ENCODE data around the gene HPCAL1. TPM values are rescaled to one million over a fixed set of nuclear protein-coding genes. Genes with fewer than 3 reads are reported as not detected.

Gene HPCAL1
- total and polyA plus RNA-seq, 2 donors (not counting 1 experiment from before 2014, with no cell fraction given), result 60.3 to 65.1 TPM

GRCh38 chr2:10269291-10269690, 33.4 kb upstream of the HPCAL1 start:
- no peaks in the 10 kb centered on the region for H3K36me3 ChIP-seq (replicated peaks in 1 of 2; ENCODE audit: control extremely low read depth in 1 of 2, control insufficient read depth in 1 of 2, extremely low read depth in 1 of 2, insufficient read depth in 2 of 2, low read length in 1 of 2)
- ATAC-seq (ENCODE audit: low read depth) (no peak), DNase-seq (no peak)
- intact Hi-C loops (cut with micrococcal nuclease), result no loop called here
- no peak overlapping the region for H2AFZ ChIP-seq (ENCODE audit: insufficient read depth, low read depth, low read length, poor library complexity, severe bottlenecking)
- H3K27me3 ChIP-seq (replicated peaks in 1 of 4; ENCODE audit: control extremely low read depth in 1 of 4, control insufficient read depth in 3 of 4, insufficient read depth in 4 of 4, low read length in 3 of 4), result no peaks in the 10 kb centered on the region
- POLR2A ChIA-PET, result no interaction called here
- H3K4me1 Mint-ChIP-seq, result peaks cover 3% of the 10 kb centered on the region
- TF ChIP-seq CTCF (IDR thresholded peaks at IDR 0.05), result no peak
- no peak for TF ChIP-seq EZH2 (IDR thresholded peaks at IDR 0.05; ENCODE audit: borderline replicate concordance, insufficient read depth, low read depth, low read length, poor library complexity, severe bottlenecking)
- H3K4me2 ChIP-seq (replicated peaks; ENCODE audit: low read depth, low read length, poor library complexity, severe bottlenecking), result no peak overlapping the region
- no peaks in the 10 kb centered on the region for H3K9me3 ChIP-seq (ENCODE audit: control extremely low read depth in 1 of 3, control insufficient read depth in 2 of 3, insufficient read depth in 1 of 3, low read length in 2 of 3)
- no peak overlapping the region for H3K4me3 Mint-ChIP-seq
- H3K27me3 Mint-ChIP-seq, result peaks cover 4% of the 10 kb centered on the region
- CTCF ChIA-PET, result interaction anchor here (1.0 to 7.3 kb wide), 5 partner anchors 54 to 165 kb away, joined by 3 to 131 read pairs (median 3); no protein-coding TSS in a partner anchor
- no peaks in the 10 kb centered on the region for H3K79me2 ChIP-seq (ENCODE audit: control insufficient read depth, insufficient read depth, low read length)
- 78% methylated on average over 7 of the region's 8 CpGs for WGBS (ENCODE audit: insufficient coverage)
- no peak overlapping the region for H3K27ac ChIP-seq (ENCODE audit: low read length in 2 of 2)
- H3K9me3 Mint-ChIP-seq (ENCODE audit: insufficient read depth), result no peaks in the 10 kb centered on the region
- no peak overlapping the region for H3K9ac ChIP-seq (ENCODE audit: low read length)
- H4K20me1 ChIP-seq (ENCODE audit: control insufficient read depth, insufficient read depth, low read length, poor library complexity, severe bottlenecking), result no peaks in the 10 kb centered on the region
- H3K4me1 ChIP-seq (ENCODE audit: control insufficient read depth in 2 of 2, insufficient read depth in 2 of 2, low read length in 2 of 2), result peaks cover 3 to 8% of the 10 kb centered on the region in 2 donors
- H3K4me3 ChIP-seq (ENCODE audit: control extremely low read depth in 1 of 5, extremely low read depth in 1 of 5, insufficient read depth in 1 of 5, low read depth in 2 of 5, low read length in 4 of 5), result no peak overlapping the region
- no peak overlapping the region for H3K27ac Mint-ChIP-seq

- Histone ChIP-seq H3K27ac (ENCODE audit: low read length in 2 of 2) (no peak overlapping the region), H3K4me2 (replicated peaks; ENCODE audit: low read depth, low read length, poor library complexity, severe bottlenecking) (no peak overlapping the region), H3K9me3 (ENCODE audit: control extremely low read depth in 1 of 3, control insufficient read depth in 2 of 3, insufficient read depth in 1 of 3, low read length in 2 of 3) (no peaks in the 10 kb centered on the region), H3K4me3 (ENCODE audit: control extremely low read depth in 1 of 5, extremely low read depth in 1 of 5, insufficient read depth in 1 of 5, low read depth in 2 of 5, low read length in 4 of 5) (no peak overlapping the region), H4K20me1 (ENCODE audit: control insufficient read depth, insufficient read depth, low read length, poor library complexity, severe bottlenecking) (no peaks in the 10 kb centered on the region), H3K79me2 (ENCODE audit: control insufficient read depth, insufficient read depth, low read length) (no peaks in the 10 kb centered on the region), H3K27me3 (replicated peaks in 1 of 4; ENCODE audit: control extremely low read depth in 1 of 4, control insufficient read depth in 3 of 4, insufficient read depth in 4 of 4, low read length in 3 of 4) (no peaks in the 10 kb centered on the region), H3K36me3 (replicated peaks in 1 of 2; ENCODE audit: control extremely low read depth in 1 of 2, control insufficient read depth in 1 of 2, extremely low read depth in 1 of 2, insufficient read depth in 2 of 2, low read length in 1 of 2) (no peaks in the 10 kb centered on the region), H3K4me1 (ENCODE audit: control insufficient read depth in 2 of 2, insufficient read depth in 2 of 2, low read length in 2 of 2) (peaks cover 3 to 8% of the 10 kb centered on the region in 2 donors), H2AFZ (ENCODE audit: insufficient read depth, low read depth, low read length, poor library complexity, severe bottlenecking) (no peak overlapping the region), H3K9ac (ENCODE audit: low read length) (no peak overlapping the region)
- WGBS (ENCODE audit: insufficient coverage), result 86% methylated on average over 14 of the region's 15 CpGs
- ChIA-PET CTCF (interaction anchor here (1.0 to 7.3 kb wide), 8 partner anchors 34 to 197 kb away, joined by 3 to 131 read pairs (median 4); no protein-coding TSS in a partner anchor), POLR2A (interaction anchor here (1.6 to 1.9 kb wide), 2 partner anchors 139 to 165 kb away, joined by 5 to 11 read pairs; no protein-coding TSS in a partner anchor)
- TF ChIP-seq EZH2 (IDR thresholded peaks at IDR 0.05; ENCODE audit: borderline replicate concordance, insufficient read depth, low read depth, low read length, poor library complexity, severe bottlenecking) (no peak), CTCF (IDR thresholded peaks at IDR 0.05) (no peak)
- Mint-ChIP-seq H3K27me3 (peaks cover 2% of the 10 kb centered on the region), H3K4me3 (no peak overlapping the region), H3K4me1 (peaks cover 3% of the 10 kb centered on the region), H3K27ac (no peak overlapping the region), H3K9me3 (ENCODE audit: insufficient read depth) (no peaks in the 10 kb centered on the region)
- DNase-seq (no peak), ATAC-seq (ENCODE audit: low read depth) (no peak)
- intact Hi-C loops (cut with micrococcal nuclease), result loop anchor here (2.0 to 10.0 kb wide), 2 partner anchors 33 to 145 kb away; partner anchors contain the start of genes HPCAL1 and RRM2
Measured at GRCh38 chr2:10269711-10270610, 32.7 kb upstream of the HPCAL1 start.
